Sigmoid colon (tissue), 7 donors: Measurements from ENCODE around the gene UPK3A. TPM values are rescaled to one million over a fixed set of nuclear protein-coding genes. Genes with fewer than 3 reads are reported as not detected.
"Not testable (repeated sequence)": the region's sequence is repeated elsewhere in the genome, so short reads cannot be mapped to it uniquely, and the experiment has no call there.

Experiments used
- DNase-seq: peaks from one replicate; pipeline ENCODE4 v3.0.0-alpha.2; 2019
- H3K27ac ChIP-seq, 4 donors: fragments of 200-600 bp; sonication (generic); one replicate each; pipeline ENCODE4 v1.5.1; 2016 to 2019; ENCODE audit warnings: mild to moderate bottlenecking in 1 of 4
- H3K27me3 ChIP-seq, 3 donors: fragments of 200-600 bp; sonication (generic); one replicate each; pipeline ENCODE4 v1.5.1; 2019; ENCODE audit warnings: mild to moderate bottlenecking in 1 of 3
- H3K36me3 ChIP-seq, 4 donors: fragments of 200-600 bp; sonication (generic); one replicate each; pipeline ENCODE4 v1.5.1; 2016 to 2019
- H3K4me1 ChIP-seq, 4 donors: fragments of 200-600 bp; sonication (generic); one replicate each; pipeline ENCODE4 v1.5.1; 2017 to 2019
- H3K4me3 ChIP-seq, 4 donors: fragments of 200-600 bp; sonication (generic); one replicate each; pipeline ENCODE4 v1.5.1; 2017 to 2019; ENCODE audit warnings: mild to moderate bottlenecking in 2 of 4, moderate library complexity in 1 of 4
- H3K9me3 ChIP-seq, 4 donors: fragments of 200-600 bp in 3 of 4; sonication (generic) in 3 of 4; one replicate each; pipeline versions ENCODE4 v1.5.1 to v1.6.1; 2013 to 2019
- EP300 ChIP-seq, 4 donors: sonication (generic); formaldehyde crosslinking; IDR thresholded peaks; one replicate each; pipeline ENCODE4 v1.6.1; 2017; ENCODE audit warnings: antibody characterized with exemption in 4 of 4
- POLR2A ChIP-seq, 2 donors: fragments of 450-650 bp; IDR thresholded peaks; one replicate each; pipeline ENCODE4 v1.6.1; 2016; ENCODE audit warnings: antibody characterized with exemption in 2 of 2, mild to moderate bottlenecking in 2 of 2, moderate library complexity in 2 of 2
- POLR2AphosphoS5 ChIP-seq, 4 donors: sonication (generic); formaldehyde crosslinking; IDR thresholded peaks; one replicate each; pipeline ENCODE4 v1.6.1; 2017; ENCODE audit warnings: antibody characterized with exemption in 4 of 4
- WGBS, 2 donors: extraction: QIAGEN DNeasy Blood & Tissue Kit; methylation state at CpG; one replicate each; pipeline ENCODE4 v1.1.7; 2013; 5-methylcytosine and 5-hydroxymethylcytosine counted together
- intact Hi-C: fragments of 100-400 bp; cut with DNase I; formaldehyde crosslinking; loops from one replicate; pipeline ENCODE4 v1.15.1; 2023
- polyA plus RNA-seq, 3 donors: library from polyadenylated mRNA; stranded (reverse); fragments of 200-250 nt; gene quantifications; one replicate each; pipeline ENCODE4 v1.2.3, GENCODE V29; 2013
- total RNA-seq, 4 donors: library from RNA; depleted of rRNA; stranded (reverse); fragments of >200 nt; gene quantifications; one replicate each; pipeline ENCODE4 v1.1.0, GENCODE V29; 2016
- TF ChIP-seq, protein P1 (sequence below), 4 experiments: fragments of 450-650 bp in 3 of 4; fragments of 200-600 bp in 1 of 4; IDR thresholded peaks; one replicate each; pipeline ENCODE4 v1.5.1; 2016 to 2019; ENCODE audit warnings: antibody characterized with exemption in 4 of 4, mild to moderate bottlenecking in 3 of 4, moderate library complexity in 2 of 4
- donor health status: healthy with polysubstance abuse.
- donor health status: Bipolar disorder and iron deficiency.
- donor health status: healthy.

UPK3A gene
- total and polyA plus RNA-seq, 7 donors: 0.98 TPM; not detected in 6

- no peak for DNase-seq
- H3K36me3 ChIP-seq: no peaks in the 10 kb centered on the region
- intact Hi-C loops: loop anchor here (5.0 kb wide), 1 partner anchor 34 kb away; the partner anchor contains the start of gene FAM118A
- no peaks in the 10 kb centered on the region for H3K9me3 ChIP-seq
- no peaks in the 10 kb centered on the region for H3K27me3 ChIP-seq
- peak overlapping the region in 3 of 4 donors; percentile 21 to 73 (median 72) for H3K27ac ChIP-seq
- 44 to 75% methylated on average over 15 of the region's 15 CpGs for WGBS, 2 donors
- H3K4me3 ChIP-seq: no peak overlapping the region
- H3K4me1 ChIP-seq: peaks cover 0 to 23% (median 19%) of the 10 kb centered on the region in 4 donors
- TF ChIP-seq POLR2A (IDR thresholded peaks at IDR 0.05): no peak
- no peak for TF ChIP-seq EP300 (IDR thresholded peaks at IDR 0.05)
- TF ChIP-seq POLR2AphosphoS5 (IDR thresholded peaks at IDR 0.05): no peak
- TF ChIP-seq, protein P1, sequence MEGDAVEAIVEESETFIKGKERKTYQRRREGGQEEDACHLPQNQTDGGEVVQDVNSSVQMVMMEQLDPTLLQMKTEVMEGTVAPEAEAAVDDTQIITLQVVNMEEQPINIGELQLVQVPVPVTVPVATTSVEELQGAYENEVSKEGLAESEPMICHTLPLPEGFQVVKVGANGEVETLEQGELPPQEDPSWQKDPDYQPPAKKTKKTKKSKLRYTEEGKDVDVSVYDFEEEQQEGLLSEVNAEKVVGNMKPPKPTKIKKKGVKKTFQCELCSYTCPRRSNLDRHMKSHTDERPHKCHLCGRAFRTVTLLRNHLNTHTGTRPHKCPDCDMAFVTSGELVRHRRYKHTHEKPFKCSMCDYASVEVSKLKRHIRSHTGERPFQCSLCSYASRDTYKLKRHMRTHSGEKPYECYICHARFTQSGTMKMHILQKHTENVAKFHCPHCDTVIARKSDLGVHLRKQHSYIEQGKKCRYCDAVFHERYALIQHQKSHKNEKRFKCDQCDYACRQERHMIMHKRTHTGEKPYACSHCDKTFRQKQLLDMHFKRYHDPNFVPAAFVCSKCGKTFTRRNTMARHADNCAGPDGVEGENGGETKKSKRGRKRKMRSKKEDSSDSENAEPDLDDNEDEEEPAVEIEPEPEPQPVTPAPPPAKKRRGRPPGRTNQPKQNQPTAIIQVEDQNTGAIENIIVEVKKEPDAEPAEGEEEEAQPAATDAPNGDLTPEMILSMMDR (IDR thresholded peaks at IDR 0.05): no peak
Observed at GRCh38 chr22:45273452-45274075, 11.2 kb upstream of the UPK3A start.

DNA sequence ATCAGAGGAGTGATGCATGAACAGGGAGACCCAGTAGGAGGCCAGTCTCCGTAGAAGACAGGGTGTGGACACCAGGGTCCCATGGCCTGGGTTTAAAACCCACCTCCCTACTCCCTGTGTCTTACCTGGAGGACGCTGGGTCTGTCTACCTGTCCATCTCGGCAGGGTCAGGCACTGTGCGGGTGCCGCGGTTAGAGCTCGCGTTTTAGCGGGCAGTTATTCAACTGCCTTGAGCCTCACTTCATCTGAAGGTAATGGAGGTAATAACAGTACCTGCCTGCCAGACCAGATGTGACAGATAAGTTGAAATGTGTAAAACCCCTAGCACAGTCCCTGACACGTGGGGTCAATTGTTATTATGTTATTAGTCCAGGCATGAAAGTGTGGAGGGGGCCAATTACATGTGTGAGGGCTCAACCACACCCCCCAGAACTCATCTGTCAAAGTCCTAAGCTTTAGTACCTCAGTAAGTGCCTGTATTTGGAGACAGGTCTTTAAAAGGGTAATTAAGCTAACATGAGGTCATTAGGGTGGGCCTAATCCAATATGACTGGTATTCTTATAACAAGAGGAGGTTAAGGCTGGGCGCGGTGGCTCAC, 8.1 kb upstream of the UPK3A start:
- H3K27me3 ChIP-seq: peaks cover 0 to 3% (median 0%) of the 10 kb centered on the region in 3 donors
- peaks cover 0 to 23% (median 14%) of the 10 kb centered on the region in 4 donors for H3K4me1 ChIP-seq
- WGBS, 2 donors: 87 to 95% methylated on average over 12 of the region's 12 CpGs
- DNase-seq: no peak
- no peak overlapping the region for H3K27ac ChIP-seq
- intact Hi-C loops: no loop called here
- no peaks in the 10 kb centered on the region for H3K9me3 ChIP-seq
- H3K4me3 ChIP-seq: no peak overlapping the region
- H3K36me3 ChIP-seq: no peaks in the 10 kb centered on the region
- TF ChIP-seq, protein P1 (IDR thresholded peaks at IDR 0.05): no peak
- no peak for TF ChIP-seq POLR2AphosphoS5 (IDR thresholded peaks at IDR 0.05)

- H3K27me3 ChIP-seq, DNase-seq, H3K36me3 ChIP-seq, H3K4me3 ChIP-seq, H3K9me3 ChIP-seq, H3K27ac ChIP-seq, intact Hi-C loops: not testable (repeated sequence)
- peaks cover 0 to 16% (median 7%) of the 10 kb centered on the region in 4 donors for H3K4me1 ChIP-seq
- 83 to 88% methylated on average over 7 of the region's 7 CpGs for WGBS, 2 donors
Observed at GRCh38 chr22:45277720-45278119, 7.0 kb upstream of the UPK3A start.

DNA sequence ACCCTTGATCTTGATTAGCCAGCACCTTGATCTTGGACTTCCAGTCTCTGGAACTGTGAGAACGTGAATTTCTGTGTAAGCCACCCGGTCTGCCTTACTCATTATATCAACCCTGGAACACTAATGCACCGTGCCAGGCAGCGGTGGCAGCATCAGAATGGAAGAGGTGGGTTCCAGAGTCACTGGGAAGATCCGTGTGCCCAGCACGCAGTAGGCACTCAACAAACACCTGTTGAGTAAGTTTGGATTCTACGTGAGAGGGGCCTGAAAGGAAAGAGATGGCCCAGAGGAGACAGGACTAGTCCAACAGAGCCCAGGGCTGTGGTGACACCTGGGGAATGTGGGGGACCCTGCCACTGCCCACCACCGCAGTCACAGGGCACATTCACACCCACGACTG, 6.6 kb upstream of the UPK3A start:
- TF ChIP-seq POLR2A (IDR thresholded peaks at IDR 0.05) (no peak), POLR2AphosphoS5 (IDR thresholded peaks at IDR 0.05) (no peak), EP300 (IDR thresholded peaks at IDR 0.05) (no peak)
- TF ChIP-seq, protein P1 (IDR thresholded peaks at IDR 0.05): no peak
- H3K4me1 ChIP-seq: peaks cover 0 to 15% (median 5%) of the 10 kb centered on the region in 4 donors
- no peaks in the 10 kb centered on the region for H3K36me3 ChIP-seq
- H3K27me3 ChIP-seq: peaks cover 0 to 11% (median 0%) of the 10 kb centered on the region in 3 donors
- H3K9me3 ChIP-seq: no peaks in the 10 kb centered on the region
- no peak for DNase-seq
- 87 to 94% methylated on average over 9 of the region's 9 CpGs for WGBS, 2 donors
- no peak overlapping the region for H3K27ac ChIP-seq
- intact Hi-C loops: no loop called here
- no peak overlapping the region for H3K4me3 ChIP-seq

DNA sequence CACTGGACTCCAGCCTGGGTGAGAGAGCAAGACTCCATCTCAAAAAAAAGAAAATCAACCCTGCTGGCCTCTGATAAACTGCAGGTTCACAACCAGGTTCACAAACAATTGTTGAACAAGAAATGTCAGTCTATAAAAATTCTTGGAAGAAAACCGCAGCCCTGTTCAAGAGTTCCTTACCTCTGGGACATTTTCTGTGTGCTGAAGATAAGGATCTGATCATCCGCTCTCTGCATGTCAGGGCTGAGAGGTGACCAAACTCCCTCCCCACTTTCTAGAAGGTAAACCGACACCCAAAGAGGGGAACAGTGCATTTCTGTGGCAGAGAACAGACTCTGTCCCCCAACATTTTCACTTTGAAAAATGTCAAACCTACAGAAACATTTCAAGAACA, 4.2 kb upstream of the UPK3A start:
- TF ChIP-seq, protein P1 (IDR thresholded peaks at IDR 0.05): no peak
- TF ChIP-seq EP300 (IDR thresholded peaks at IDR 0.05) (no peak), POLR2A (IDR thresholded peaks at IDR 0.05) (no peak), POLR2AphosphoS5 (IDR thresholded peaks at IDR 0.05) (no peak)
- intact Hi-C loops: no loop called here
- WGBS, 2 donors: 77 to 87% methylated on average over 3 of the region's 3 CpGs
- Histone ChIP-seq H3K9me3 (no peaks in the 10 kb centered on the region), H3K4me3 (no peak overlapping the region), H3K27ac (peak overlapping the region; percentile 57 to 70 (median 61)), H3K36me3 (no peaks in the 10 kb centered on the region), H3K4me1 (peaks cover 0 to 27% (median 16%) of the 10 kb centered on the region in 4 donors), H3K27me3 (peaks cover 4 to 29% (median 8%) of the 10 kb centered on the region in 3 donors)
- no peak for DNase-seq
